Kidney glomerular epithelial cell (primary cell): ENCODE data around the gene USP43.
"Not testable (repeated sequence)": the region's sequence is repeated elsewhere in the genome, so short reads cannot be mapped to it uniquely, and the experiment has no call there.

Experiments
- DNase-seq: peaks from one replicate; lab custom pipeline; 2025; lab: John Stamatoyannopoulos, UW

USP43 gene

DNA sequence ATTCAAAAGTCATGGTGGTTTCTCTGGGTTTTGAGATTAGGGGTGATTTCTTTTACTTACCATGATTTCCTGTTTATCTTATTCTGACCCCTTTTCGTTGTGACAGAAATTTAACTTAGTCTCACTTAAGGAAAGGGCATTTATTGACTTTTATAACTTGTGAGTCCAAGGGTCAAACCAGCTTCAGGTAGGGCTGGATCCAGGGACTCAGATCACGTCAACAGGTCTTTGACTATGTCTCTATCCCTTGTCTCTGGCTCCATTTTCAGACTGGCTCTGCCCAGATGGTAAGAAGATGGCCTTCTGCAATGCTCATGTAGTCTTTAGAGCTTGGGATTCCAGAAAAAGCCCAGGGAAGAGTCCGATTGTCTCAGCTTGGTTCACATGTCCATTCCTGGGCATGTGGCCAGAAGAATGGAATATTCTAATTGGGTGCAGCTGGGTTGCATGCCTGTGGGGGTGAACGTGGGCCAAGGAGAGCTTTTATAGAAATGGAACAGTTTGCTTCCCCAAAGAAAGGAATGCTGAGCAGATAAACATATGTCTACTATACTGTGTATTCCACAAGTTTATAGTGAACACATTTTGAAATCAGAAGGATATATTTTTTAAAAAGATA is 13.4 kb downstream of the USP43 start:
- DNase-seq: no peak

DNA sequence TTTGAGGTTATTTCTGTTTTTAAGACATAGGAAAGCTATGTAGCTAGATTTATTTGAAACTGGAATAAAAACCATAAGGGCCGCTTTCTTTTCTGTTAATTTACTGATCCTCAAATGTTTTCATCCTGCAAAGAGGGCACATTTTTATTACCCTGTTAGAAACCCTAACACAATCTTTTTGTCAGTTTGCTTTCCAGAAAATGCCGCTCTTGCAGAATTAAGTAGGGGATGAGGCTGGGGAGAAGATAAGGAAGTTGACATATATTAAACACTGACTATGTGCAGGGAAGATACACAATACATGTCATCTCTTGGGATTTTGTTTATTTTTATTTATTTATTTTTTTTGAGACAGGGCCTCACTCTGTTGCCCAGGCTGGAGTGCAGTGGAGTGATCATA is 15.7 kb downstream of the USP43 start:
- no peak for DNase-seq

DNA sequence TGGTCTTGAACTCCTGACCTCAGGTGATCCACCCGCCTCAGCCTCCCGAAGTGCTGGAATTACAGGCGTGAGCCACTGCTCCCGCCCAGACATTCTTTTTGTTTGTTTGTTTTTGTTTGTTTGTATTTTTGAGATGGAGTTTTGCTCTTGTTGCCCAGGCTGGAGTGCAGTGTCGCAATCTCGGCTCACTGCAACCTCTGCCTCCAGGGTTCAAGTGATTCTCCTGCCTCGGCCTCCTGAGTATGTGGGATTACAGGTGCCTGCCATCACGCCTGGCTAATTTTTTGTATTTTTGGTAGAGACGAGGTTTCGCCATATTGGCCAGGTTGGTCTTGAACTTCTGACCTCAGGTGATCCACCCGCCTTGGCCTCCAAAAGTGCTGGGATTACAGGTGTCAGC is 18.2 kb downstream of the USP43 start:
- not testable (repeated sequence) for DNase-seq

DNA sequence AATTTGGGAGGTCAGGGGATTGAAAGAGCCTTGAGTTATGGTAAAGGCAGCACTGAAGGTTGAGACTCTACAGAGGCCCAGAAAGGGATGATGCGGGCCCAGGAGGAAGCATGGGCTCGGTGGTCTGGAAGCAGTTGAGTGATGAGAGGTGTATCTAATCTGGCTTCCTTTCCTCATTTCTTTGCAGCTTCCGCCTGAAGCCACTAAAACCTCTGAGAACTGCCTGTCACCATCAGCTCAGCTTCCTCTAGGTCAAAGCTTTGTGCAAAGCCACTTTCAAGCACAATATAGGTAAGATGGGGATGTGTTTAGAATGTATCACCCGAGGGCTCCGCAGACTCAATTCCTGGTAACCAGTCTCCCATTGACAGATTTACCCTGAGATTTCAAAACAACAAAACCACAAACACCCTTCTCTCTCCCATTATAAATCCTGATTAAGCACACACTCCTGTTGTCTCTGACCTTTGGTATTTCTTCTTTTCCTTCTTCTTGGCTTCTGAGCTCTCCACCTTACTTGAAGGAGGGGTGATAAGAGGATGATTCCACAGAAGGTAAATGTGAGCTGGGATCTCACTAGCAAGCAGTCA is 21.2 kb downstream of the USP43 start:
- no peak for DNase-seq

DNA sequence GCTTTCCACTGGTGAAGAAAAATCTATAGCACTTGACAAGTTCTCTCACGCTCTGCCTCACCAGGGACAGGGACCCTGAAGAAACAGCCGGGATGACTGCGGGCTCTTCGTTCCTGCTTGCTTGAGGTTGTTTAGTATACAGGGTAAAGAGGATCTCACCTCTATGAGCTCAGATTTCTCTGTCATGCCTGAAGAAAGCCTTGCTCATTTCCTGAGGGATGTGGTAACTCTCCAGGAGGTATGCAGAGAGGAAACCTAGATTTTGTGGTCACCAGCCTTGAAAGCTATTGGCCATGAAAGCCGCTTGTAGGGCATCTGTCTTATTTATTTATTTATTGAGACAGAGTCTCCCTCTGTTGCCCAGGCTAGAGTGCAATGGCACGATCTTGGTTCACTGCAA is 23.2 kb downstream of the USP43 start:
- peak; percentile 68 for DNase-seq

DNA sequence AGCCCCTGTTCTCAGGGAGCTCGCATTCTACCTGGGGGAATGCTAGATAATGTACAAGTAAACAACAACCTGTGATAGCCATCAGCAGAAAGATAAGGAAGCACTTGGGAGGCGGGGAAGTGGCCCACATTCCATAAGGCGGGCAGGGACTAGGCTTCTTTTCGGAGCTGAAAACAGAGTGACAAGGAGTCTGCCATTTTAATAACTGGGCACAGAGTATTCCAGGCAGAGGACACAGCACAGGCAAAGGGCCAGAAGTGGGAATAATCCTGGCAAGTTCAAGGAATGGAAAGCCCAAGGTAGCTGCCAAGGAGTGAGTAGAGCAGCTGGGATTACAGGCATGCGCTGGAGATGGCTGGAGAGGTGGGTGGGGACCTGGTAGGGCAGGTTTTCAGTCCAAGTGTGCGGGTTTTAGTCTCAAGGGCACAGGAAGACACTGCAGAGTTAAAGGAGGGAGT is 24.3 kb downstream of the USP43 start:
- no peak for DNase-seq

DNA sequence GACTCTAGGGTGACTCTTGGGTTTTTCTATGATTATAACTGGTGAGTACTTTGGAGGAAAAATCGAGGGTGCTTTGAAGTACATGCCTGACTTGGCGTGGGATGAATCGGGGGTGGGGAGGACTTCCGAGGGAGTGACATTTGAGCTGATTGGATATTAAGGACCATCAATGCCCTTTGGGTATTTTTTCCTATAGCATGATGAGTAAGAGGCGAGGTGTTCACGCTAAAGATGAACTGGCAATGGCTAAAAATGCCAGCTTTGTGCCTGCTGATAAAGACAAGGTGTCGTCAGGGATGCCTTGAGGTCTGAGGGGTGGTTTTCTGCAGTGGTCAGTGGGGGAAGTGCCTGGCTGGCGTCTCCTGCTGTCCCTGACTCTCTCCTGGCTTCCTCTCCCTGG is 25.3 kb downstream of the USP43 start:
- DNase-seq: no peak

DNA sequence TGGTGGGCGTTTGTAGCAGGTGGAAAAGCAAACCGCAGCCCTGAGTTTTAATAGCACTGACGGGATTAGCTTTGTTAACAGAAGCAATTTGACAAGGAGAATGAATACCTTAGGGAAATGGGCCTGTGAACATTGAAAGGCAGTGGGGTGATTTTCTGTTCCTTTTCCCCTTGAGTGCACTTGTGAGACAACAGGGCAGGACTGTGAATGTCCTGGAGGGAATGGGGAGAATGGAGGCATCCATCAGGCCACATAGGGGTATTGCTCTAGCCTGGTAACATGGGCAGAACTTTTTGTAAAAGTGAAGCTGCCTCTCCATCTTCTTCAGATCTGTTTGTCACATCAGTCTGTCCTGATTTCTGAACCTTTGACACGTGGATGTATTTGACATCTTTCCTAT is 26.2 kb downstream of the USP43 start:
- DNase-seq: no peak

DNA sequence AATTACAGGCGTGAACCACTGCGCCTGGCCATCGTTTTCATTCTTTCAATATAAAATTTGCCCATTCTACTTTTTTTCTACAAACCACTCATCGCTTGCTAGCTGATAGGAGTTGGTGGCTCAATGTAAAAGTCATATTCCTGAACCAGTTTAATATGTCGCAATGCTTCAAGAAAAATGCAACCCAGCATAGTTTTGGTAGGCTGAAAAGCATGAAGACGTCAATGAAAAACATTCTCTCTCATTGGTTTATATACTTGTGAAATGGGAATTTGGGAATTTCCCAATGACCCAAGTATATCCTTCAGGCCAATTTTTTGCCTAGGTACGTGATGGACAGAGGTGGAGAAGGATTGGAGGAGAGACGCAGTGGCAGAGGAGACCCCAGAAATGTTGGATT is 26.9 kb downstream of the USP43 start:
- DNase-seq: no peak

DNA sequence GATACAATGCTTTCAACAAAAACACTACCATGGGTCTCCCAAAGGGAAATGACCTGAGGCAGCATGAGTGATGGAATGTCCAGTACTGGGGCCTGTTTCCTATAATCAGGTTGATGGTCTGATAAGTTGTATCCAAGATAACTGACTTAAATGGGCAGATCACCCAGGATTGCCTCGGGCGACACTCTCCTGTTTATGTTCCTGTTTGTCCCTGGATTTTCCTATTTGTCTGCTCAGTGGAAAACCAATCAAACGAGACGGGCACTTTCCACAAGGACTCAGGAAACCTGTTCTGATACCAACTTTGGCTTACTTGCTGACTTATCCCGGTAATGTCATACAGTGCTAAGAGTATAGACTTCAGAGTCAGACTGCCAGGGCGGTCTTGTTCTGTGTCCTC is 27.4 kb downstream of the USP43 start:
- no peak for DNase-seq

DNA sequence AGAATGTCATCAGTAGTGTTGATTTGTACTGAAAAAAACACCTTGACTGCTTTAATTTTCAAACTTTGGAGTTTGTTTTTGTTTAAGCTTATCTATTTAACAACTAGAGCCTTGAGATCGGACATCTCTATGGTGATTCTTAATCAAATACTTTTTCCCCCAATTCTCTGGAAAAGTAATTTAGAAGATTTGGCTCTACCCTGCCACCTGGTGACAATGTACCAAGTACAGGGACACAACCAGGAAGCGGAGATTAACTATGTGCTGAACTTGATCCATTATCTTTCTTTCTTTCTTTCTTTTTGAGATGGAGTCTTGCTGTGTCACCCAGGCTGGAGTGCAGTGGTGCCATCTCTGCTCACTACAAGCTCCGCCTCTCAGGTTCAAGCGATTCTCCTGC is 30.8 kb downstream of the USP43 start:
- DNase-seq: no peak

DNA sequence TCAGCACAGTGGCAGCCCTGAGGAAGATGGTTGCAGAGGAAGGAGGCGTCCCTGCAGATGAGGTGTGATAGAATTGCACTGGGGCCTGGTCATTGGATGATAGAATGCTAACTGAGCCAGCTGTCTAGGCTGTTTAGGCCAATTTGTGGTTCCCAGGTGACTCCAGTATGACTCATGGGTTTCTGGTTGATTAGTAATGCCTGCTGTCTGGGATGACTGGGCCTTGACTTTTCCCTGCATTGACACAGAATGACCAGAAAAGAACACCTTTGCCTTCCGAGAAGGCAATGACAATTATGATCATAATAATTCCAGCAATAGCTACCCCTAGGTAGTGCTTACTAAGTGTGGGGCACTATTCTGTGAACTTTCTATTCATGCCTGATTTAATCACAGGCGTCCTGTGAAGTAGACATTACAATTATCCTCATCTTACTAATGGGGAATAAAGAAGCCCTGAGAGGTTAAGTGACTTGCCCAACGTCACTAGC is 31.5 kb downstream of the USP43 start:
- peak; percentile 92 for DNase-seq

DNA sequence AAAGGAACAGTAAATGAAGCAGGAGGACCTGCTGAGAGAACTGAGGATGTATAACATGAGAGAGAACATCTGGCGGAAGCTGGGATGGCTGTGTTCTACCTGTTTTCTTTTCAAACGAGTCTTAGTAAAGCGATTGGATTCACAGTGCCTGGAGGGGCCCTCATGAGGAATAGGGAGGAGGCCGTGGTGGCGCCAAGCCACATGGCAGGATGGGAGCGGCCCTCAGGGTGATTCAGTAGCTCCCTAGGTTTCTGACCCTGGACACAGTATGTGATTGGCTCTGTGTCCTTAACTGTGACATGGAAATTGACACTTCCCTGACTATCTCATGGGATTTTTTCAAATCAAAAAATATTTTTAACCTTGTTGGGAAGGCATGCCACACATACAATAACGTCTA is 32.1 kb downstream of the USP43 start:
- no peak for DNase-seq

DNA sequence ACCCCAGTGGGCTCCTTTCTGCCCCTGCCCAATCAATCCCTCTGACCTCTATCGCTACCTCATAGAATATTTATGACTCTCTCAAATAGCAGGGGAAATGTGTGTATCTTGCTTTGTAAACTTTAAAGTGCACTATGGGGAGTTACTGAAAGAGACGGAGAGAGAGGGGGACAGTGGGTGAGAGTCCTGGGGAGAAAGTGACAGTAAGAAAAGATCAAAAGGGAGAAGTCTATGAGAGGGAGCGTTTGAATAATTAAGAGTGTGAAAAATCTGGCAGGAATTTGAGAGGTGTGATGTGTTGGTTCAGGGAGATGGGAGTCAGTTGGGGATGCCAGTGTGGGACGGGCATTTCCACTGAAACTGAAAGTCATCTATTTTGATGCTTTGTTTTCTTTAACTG is 32.6 kb downstream of the USP43 start:
- DNase-seq: no peak

DNA sequence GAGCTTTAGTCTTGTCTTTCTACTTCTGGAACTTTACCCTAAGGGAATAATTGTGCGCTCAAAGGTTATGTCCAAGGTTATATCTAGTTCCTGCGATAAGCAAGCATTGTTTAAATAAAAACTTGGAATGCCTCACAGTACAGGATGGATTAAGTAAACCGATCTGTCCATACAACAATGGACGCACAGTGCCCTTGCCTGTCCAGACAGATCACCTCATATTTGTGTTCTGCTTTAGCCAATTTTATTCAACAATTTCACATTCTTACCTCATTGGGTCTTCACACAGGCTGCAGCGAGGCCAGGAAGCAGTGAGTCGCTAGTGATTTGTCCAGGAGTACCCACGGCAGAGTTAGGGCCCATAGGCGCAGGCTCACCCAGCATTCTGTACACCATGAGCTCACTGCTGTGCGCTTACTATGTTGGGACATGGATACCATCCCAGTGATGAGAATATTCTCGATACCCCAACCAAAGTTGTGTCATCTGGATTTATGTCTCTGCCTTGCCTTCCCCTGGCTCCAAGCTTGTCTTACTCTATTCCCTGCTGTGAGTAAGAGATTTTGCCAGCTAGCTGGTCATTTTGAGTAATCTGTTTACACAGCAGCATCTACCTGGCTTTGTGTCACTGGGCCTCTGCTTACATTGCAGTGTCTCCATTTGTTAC is 39.8 kb downstream of the USP43 start:
- DNase-seq: no peak

DNA sequence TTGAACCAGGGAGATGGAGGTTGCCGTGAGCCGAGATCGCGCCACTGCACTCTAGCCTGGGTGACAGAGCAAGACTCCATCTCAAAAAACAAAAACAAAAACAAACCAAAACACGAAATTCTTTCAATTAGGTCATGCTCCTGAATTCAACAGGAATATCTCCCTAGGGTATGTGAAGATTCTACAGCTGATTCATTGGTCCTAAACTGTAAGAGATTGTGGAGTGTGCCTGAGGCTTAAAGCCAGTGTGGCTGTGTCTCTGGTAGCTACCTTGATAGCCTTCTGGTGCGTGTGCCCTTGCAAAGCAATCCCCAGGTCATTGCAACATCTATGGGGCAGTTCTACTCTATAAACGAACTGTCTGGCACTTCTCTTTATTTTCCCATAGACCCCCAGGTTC is 48.4 kb downstream of the USP43 start:
- DNase-seq: no peak

DNA sequence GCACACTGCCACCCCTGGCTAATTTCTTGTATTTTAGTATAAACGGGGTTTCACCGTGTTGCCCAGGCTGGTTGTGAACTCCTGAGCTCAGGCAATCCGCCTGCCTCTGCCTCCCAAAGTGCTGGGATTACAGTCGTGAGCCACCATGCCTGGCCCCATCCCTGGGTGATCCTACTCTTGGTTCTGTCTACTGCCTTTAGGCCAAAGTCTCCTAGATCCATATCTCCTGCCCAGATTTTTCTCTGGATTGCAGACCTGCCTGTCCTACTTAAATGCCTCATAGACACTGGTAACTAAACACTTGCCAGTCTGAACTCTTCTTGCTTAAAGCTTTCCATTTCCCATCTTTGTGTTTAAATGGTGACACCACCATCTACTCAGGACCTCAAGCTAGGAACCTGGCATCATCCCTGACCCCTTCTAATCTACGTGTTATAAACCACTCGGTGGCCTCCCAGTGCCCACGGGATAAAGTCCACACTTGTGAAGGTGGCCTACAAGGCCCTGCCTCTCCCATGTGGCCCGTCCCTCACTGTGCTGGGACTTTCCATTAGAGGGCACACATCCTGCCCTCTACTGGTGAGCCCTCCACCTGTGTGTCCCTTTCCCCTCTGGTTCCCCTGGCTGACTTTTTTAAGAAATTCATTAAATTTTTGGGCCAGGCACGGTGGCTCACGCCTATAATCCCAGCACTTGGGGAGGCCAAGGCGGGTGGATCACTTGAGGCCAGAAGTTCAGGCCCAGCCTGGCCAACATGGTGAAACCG is 51.1 kb downstream of the USP43 start:
- no peak for DNase-seq

DNA sequence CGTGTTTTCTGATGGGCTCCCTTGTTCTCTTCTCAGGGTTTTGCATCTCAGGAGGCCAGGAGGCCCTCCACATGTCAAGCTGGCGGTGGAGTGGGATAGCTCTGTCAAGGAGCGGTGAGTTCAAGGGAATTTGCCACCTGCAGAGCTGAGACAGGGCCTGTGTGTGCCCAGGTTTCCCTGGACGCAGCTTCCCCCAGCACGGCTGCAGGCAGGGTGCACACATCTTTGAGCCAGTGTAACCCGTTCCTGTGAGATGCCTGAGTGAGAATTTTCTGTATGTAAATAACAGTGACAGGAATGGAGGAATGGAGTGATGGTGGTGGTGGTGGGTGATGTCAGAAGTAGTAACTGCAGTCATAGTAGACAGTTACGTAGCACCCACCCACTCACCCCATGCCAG is 54.8 kb downstream of the USP43 start:
- no peak for DNase-seq

DNA sequence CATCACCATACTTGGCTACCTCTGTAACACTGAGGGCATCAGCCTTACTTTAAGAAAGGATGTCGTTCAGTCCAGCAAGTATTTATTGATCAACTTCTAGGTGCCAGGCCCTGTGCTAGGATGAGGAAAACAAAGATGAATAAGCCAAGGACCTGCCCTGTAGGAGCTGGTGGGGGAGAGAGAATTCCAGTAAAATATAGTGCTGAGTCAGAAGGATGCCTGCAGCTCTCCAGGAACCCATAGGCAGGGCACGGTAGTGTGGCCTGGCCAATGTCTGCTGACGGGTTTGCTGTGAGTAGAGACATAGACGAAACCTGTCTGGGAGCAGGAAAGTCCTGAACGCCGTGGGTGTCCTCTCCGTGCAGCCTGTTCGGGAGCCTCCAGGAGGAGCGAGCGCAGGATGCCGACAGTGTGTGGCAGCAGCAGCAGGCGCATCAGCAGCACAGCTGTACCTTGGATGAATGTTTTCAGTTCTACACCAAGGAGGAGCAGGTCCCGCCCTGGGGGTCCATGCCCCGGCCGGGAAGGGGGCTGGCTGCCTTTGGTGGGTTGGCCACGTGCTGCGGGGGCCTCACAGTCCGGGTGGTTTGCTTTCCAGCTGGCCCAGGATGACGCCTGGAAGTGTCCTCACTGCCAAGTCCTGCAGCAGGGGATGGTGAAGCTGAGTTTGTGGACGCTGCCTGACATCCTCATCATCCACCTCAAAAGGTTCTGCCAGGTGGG is 55.6 kb downstream of the USP43 start:
- no peak for DNase-seq

DNA sequence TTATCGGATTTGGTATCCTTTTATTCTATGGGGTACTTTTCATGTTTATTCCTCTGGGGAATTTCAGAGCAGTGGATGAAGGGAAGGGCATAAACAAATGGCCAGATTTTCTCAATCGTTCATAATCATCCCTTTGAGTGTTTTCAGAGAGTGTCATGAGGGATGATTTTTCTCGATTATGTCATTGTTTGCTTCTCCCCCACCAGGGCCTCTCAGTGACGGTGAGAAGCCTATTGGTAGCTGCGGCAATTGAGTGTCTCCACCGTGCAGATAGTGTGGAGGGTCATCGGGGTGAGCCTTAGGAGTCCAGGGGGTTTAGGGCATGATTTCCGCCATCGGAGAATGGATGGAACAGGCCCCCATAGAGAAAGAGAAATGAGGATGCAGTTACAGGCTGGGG is 57.2 kb downstream of the USP43 start:
- DNase-seq: no peak

DNA sequence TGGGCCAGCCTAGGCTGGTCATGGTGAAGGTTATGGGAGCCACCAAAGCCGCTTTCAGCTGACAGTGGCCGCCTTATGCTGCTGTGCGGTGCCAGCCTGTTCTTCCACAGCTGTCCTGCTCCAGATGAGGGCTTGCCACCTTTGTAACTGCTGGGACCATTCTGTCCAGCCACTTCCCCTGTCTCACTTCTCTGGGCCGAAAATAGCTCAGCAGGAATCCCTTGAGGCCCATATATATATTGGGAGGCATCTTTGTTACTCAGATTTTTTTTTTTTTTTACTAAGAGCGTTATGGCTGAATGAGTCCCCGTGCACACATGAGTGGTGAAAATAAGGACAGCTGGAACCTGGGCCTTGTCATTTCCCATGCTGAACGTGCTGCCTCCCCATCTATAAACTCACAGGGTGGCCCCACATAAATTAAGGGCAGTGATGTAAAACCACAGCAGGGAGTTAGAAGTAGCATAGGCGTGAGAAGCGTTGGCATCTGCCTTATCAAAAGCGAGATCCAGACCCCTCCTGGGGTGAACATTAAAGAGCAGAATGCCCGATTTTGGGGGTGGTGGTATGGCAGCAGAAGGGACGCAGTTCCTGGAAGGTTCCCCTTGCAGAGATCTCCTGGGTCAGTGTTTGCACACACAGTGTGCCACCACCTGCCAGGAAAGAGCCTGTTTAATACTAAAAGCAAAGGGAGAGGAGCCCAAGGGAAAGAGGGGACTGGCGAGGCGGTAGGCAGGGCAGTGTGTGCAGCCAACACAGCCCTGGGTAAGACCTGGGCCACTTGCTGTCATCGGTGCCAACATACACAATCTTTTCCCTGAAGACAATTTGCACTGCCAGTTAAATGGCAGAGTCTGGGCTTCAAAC is 57.8 kb downstream of the USP43 start:
- DNase-seq: no peak
